Head of caudate nucleus (tissue), 42 donors: Measurements from ENCODE around the gene ITGB8.
"Not testable (repeated sequence)": the region's sequence is repeated elsewhere in the genome, so short reads cannot be mapped to it uniquely, and the experiment has no call there.

Source experiments
- DNase-seq, 42 donors: peaks; one replicate each; pipeline versions ENCODE4 v3.0.0 to v3.0.0-alpha.2; 2020 to 2021; ENCODE audit warnings: mixed read lengths in 7 of 42
- intact Hi-C: fragments of 100-400 bp; cut with DNase I; formaldehyde crosslinking; loops from one replicate; pipeline ENCODE4 v1.15.0; 2022

The ITGB8 gene

DNA sequence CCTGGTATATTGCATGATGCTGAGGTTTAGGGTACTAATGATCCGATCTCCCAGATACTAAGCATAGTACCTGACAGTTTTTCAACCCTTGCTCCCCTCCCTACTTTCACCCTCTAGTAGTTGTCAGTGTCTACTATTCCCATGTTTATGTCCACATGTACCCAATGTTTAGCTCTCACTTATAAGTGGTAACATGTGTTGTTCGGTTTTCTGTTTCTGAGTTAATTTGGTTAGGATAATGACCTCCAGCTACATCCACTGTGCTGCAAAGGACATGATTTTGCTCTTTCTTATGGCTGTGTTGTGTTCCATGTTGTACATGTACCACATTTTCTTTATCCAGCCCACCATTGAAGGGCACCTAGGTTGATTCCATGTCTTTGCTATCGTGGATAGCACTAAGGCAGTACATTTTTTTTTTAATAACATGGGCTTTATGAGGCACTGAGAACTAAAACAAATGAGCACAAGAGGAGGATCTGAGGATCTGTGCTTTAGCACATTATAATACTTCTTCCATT lies 28.1 kb downstream of the ITGB8 start:
- intact Hi-C loops: no loop called here
- DNase-seq: no peak

DNA sequence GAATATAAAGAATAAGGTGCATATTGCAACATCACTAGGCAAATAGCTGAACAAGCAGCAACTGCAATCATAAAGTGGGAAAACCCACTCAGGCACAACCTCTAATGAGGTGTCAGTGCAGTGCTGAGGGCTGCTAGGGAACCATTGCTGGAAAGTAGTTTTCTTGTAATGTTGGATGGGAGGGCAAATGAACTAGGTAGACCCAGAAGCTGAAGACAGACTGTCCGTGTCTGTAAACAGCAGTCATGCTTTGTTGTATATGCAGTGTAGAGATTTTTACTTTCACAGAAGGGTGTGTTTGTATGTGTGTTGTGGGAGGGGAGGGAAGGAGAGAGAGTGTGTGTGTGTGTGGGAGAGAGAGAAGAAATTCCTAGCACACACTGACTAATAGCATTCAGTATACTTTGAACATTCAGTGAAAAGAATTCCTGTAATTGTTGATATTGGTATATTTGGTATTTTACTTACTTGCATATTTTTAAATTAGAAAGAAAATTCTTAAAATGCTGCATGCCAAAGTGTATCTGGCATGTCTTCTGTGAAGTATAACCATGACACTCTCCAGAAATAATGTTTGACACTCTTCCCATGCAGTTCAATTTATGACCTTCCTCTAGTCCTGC lies 28.8 kb downstream of the ITGB8 start:
- peak in 3 of 42 donors; percentile 33 to 56 (median 47) for DNase-seq
- intact Hi-C loops: no loop called here

DNA sequence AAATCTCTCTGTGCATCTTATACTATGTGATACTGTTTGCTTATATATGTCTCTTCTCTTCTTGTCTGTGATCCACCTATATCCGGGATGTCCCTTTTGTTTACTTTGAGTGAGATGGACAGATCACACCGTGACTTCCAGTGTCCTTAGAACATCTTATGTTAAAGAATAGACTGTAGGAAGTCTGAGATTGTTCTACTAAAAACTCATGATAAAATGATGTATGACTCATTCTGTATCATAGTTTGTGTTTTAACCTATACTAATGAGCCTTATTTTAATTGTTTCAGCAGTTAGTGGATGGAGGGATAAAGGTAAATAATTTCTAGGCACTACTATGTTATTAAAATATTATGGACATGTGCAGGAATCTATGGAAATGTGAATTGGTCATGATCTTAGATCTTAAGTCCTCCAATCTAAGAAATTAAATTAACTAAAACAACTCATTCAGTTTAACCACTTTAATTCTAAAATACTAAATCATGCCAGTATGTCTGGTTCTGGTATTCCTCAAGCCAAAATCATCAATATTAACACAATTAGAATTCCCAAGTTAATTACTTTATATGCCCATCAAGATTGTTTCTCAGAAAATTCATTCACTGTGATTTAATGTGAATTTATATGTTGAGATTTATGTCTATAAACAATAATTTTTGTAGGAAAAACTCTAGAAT lies 32.0 kb downstream of the ITGB8 start:
- DNase-seq: no peak
- intact Hi-C loops: no loop called here

DNA sequence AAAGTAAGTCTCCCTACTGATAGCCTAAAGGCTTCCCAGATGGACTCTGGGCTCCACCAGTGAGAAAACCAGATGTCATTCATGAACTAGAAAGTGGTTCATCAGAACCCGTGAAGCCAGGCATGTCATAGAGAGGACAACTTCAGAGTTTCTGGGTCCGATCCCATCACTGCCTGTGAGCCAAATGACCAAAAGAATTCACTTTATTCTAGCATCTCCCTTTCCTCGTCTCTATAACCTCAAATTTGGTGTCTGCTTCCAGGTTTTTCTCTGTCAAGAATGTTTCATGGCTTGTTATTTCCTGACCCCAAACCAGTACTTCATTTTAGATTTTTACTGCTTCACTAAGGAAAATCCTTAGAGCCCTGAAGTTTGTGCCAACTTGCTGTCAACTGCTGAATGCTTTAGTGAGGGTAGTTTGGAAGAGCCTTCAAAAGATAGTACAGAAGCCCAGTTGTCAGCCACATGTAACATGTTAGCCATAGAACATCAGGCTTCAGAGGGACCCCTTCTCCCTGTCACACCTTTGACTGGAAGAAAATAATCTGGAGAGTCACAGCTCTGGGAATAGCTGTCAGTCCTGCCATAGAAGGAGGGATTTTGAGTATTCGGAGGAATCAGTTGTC lies 34.0 kb downstream of the ITGB8 start:
- intact Hi-C loops: no loop called here
- no peak for DNase-seq

DNA sequence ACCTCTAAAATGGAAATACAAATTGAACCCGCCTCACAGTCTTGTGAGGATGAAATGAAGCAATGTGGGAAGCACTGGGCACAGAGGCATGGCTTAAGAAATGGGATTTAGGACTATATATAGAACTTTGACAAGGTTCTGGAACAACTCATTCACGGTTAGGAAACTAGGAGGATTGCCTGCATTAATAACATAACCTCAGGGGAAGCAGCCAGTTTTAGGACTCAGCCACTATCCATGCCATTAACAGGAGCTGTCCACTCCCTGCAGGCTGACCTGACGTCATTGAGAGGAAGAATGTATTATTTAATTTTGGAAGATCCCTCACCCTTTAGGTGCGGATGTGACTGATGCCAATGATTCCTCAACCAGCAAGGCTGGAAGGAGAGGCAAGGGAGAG lies 34.8 kb downstream of the ITGB8 start:
- intact Hi-C loops: no loop called here
- no peak for DNase-seq

DNA sequence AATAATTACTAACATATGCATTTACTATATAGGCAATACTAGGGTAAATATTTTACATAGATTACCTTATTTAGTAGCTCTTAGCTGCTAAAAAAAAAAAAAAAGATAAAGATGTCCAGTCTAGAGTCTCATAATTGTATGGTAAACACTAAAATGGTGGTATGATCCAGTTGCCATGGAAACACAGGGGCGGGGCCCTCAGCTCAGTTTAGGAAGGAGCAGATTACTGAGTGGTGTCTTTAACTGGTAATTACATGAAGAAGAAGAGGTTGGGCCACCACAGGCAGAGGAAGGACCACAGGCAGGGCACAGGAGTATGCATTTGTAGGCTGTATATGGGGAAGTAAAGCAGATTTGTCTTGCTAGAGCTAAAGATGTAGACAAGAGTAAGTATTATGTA lies 43.7 kb downstream of the ITGB8 start:
- intact Hi-C loops: no loop called here

DNA sequence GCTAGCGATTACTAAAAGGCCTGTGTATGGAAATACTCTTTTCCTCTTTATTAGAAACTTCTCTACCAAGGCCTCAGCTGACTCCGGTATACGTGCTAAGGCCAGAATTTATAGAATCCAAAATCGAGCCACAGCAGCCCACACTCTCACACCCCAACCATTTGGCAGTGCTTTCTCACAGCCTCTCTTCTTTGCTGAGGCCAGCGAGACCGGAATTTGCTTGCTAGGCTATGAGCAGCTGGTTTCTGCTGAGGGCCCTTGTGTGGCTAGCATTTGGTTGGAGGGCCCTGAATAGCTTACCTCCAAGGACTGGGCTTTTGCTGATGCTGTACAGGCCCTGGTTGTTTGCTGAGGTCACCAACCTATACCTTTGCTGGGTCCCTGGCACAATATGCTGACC lies 46.1 kb downstream of the ITGB8 start:
- no peak for DNase-seq
- intact Hi-C loops: no loop called here

More for the DNA sequence above, 43.7 kb downstream of the ITGB8 start:
- DNase-seq: no peak

DNA sequence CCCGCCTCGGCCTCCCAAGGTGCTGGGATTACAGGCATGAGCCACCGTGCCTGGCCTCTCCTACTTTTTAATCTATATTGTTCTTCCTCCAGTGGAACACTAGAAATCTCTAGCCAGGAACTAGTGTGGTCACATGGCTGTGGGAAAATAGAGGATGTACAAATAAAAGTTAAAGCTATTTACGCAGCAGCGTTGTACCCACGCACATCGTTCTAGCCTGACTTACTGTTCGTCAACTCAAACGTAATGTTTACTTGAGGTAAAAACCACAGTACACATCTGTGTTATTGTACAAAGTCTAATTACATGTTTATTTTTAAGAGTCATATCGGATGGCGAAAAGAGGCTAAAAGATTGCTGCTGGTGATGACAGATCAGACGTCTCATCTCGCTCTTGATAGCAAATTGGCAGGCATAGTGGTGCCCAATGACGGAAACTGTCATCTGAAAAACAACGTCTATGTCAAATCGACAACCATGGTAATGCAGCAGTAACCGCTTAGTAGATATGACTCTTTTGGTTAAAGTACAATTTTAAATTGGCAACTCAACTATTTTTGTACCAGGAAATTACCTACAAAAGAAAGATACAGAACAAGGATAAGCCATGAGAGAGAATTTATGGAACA lies 50.8 kb downstream of the ITGB8 start:
- intact Hi-C loops: no loop called here
- DNase-seq: no peak

DNA sequence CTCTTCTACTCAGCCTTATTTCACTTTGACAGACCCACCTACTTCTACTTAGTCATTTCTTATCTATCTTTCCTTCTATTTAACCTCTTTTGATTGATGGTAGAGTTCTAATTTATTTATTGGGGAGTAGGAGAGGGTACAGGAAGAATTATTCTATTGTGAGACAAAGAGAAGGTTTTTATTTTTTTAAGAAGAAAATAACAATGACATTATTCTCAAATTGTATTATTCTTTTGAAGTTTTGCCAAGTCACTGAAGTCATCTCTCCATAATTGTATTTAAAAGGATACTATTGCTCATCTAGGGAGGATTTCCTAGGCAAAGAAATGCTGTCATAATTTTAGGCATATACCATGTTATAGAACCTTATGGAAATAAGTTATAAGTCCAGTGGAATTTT lies 52.7 kb downstream of the ITGB8 start:
- intact Hi-C loops: no loop called here
- DNase-seq: no peak

DNA sequence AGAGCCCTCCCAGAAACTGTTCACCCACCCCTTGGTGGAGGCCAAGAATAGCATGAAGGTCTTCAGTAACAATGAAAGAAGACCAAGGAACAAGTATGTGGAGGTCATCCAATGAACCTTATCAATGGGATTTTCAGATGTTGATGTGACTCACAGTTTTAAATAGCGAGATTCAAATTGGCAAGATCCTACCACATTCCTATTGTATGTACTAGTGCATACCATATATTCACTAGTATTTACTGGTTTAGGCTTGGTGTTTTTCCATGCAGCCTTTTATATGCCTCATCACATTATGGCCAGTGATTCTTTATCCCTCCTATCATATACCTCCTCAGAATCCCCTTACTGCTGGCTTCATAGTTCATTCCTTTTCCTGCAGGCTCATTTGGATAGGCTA lies 54.4 kb downstream of the ITGB8 start:
- intact Hi-C loops: no loop called here
- no peak for DNase-seq

DNA sequence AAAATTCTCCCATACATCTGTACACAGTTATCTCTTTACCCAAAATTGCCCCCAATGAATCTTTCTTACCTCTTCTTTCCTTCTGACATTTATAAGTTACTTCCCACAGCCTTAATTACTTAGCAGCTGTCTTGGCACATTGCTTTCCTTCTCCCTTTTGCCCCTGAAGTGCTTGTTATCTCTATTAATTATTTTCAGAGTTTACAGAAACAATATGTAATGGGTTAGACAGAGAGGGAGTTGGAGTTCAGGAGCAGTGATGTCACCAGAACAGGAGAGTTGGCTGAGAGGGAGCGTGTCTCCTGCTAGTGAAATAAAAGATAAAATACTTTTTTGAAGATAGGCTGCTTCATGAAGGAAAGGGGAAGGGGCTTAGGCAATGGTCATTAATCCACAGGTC lies 57.4 kb downstream of the ITGB8 start:
- intact Hi-C loops: no loop called here

DNA sequence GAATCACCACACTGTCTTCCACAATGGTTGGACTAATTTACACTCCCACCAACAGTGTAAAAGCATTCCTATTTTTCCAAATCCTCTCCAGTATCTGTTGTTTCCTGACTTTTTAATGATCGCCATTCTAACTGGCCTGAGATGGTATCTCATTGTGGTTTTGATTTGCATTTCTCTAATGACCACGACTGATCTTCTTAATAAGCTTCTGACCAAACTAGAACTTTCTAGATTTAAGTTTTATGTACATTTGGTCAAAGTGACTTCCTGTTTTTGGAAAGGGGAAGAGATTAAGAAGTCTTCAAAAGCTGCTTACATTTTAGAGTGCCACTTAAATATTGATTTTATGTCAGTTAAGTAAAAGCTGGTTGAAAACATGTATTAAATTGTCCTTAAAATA lies 58.5 kb downstream of the ITGB8 start:
- DNase-seq, intact Hi-C loops: not testable (repeated sequence)

More for the DNA sequence above, 57.4 kb downstream of the ITGB8 start:
- no peak for DNase-seq

DNA sequence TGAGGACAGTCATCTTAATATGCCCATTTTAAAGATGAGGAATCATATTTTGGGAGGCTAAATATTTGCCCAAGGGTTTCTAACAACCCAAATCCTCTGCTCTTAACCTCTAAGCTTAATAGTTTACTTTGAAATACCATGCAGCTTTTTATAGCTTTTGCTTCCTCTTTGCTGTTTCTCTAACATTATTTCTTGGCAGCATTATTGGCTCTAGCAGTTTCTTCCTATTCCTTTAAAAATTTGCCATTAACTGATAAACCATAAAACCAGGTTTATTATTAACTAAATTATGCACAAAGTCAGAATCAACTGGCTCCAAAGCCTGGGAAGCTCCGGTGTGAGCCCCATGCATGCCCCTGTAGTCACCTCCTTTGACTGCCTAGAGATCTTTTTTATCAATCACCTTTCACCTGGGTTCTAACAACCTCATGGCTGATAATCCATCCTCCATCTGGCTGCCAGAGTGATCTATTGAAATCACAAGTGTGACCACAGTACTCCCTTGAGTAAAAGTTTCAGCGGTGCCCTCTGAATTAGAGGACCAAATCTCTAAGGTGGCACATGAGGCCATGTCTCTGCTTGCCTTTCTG lies 62.4 kb downstream of the ITGB8 start:
- DNase-seq: no peak
- intact Hi-C loops: no loop called here

DNA sequence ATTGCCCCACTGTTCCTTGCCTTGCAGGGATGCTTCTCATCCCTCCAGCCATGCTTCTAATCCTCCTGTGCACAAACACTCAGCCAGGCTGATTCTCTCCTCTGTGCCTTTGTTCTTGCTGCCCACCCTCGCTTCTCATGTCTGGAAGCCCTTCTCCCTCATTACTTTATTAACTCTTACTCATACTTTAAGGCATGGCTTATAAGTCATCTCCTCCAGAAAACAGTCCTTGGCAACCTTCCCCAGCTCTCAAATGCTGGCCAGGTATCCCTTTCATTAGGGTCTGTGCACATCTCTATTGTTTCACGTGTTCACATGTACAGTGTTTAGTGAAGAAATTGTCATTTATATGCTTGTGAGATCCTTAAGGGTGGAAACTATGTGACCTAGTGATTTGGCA lies 62.9 kb downstream of the ITGB8 start:
- intact Hi-C loops: no loop called here
- no peak for DNase-seq

DNA sequence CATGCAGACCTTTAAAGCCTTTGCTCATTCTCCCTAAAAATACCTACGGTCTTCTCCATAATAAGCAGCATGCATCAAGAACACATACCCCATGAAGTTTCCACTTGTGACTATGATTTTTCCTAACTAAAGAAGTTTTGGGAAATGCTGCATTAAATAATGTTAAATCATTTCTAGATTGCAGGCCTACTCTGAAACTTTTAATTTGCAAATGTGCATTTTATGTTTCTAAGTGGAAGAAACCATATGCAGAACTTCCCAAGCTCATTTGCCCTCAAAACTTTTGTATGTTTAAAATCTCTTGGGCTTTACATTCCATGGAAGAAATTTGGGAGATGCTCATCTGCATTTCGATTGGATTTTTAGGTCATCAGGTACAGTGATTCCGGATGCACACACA lies 63.6 kb downstream of the ITGB8 start:
- DNase-seq: no peak
- intact Hi-C loops: no loop called here

DNA sequence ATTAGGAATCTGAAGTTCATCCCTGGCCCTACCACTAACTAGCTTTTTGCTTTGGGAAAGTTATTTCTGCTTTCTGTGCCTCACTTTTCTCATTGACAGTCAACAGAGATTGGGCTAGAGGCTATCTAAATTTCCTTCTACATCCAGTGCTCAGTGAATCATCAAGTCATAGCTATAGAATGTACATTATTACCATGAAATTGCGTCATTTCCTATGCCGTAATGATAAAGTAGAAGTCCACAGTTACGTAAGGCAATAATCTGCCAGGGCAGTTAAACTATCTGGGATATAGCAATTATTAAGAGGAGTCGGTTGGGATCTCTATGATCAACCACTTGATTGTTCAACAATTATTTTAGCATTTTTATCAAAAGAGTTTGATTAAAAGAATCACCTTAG lies 64.4 kb downstream of the ITGB8 start:
- intact Hi-C loops: no loop called here
- no peak for DNase-seq

DNA sequence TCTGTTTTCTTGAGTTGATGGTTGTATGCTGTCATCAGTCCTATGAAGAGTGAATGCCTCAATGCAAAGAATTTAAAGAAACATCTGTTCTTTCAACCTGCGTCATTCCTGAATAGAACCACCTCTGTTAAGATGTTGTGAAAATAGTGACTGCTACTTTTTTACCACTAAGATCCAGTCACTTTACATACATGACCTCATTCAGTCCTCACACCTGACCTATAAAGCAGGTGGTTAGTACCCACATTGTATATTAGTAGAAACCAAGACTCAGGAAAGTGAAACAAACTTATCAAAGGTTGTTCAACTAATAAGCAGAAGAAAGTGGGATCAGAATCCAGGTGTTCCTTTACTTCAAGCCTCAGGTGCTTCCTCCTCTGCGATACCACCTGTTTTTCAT lies 64.8 kb downstream of the ITGB8 start:
- intact Hi-C loops: no loop called here
- DNase-seq: no peak

DNA sequence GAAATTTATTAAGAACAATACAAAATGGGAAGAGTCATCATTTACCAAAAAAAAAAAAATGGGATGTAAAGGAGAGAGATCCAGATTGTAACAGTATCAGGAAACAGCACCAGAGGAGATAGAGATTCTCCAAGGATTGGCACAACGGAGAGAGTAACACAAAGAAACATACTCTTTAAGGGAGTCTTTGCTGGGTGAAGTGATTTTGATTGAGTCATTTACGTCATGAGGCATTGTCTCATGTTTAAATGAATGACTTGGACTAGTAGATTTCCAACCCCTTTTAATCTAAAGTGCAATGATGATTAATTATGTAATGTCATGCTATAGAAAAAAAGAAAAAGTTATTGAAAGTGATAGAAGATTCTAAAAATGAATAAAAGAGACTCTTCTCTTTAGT lies 68.8 kb downstream of the ITGB8 start:
- no peak for DNase-seq
- intact Hi-C loops: no loop called here

DNA sequence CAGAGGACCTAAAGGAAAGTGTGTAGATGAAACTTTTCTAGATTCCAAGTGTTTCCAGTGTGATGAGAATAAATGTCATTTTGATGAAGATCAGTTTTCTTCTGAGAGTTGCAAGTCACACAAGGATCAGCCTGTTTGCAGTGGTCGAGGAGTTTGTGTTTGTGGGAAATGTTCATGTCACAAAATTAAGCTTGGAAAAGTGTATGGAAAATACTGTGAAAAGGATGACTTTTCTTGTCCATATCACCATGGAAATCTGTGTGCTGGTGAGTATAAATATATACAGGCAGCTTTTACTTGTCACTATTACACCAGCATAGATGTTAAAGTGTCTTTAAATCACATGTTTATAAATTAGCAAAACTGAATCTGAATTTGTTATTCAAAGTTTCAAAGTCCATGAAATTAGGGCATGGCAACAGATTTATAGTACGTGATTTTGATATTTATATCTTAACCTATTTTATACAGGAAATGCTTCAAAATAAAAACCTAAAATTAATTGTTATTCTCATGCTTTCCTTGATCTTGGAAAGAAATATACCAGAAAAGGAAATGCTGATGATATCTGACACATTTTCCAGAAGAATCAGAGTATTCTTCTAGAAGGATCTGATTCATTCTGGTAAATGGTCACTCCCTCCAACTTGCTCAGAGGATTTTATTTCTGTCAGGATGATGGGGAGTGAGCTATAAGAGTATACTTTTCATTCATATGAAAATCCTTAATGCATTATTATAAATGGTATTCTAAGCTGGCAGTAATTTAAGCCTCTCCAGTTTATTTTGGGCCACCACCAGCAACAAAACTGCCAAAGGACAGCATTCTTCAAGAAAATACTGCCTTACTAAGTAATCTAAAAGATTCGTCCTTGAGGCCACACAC lies 71.4 kb downstream of the ITGB8 start:
- DNase-seq: no peak
- intact Hi-C loops: no loop called here
